HG03060 (cell line): ENCODE results near the gene SLC13A2.

ENCODE experiments used
- ATAC-seq: cut with Tn5 transposase; IDR thresholded peaks from one replicate; pipeline ENCODE4 v1.9.1; 2021; ENCODE audit warnings: low read depth, moderate number of reproducible peaks; ENCODE audit not compliant: unreplicated experiment

SLC13A2 gene

GRCh38 chr17:28491860-28492259 is 18.4 kb downstream of the SLC13A2 start:
- ATAC-seq, result no peak

GRCh38 chr17:28492352-28493310 is 19.2 kb downstream of the SLC13A2 start:
- no peak for ATAC-seq

- ATAC-seq, result no peak
Observed at GRCh38 chr17:28493460-28493859, 20.0 kb downstream of the SLC13A2 start.

- ATAC-seq, result no peak
Observed at GRCh38 chr17:28494445-28495188, 21.2 kb downstream of the SLC13A2 start.

- no peak for ATAC-seq
Observed at GRCh38 chr17:28495635-28496034, 22.2 kb downstream of the SLC13A2 start.

GRCh38 chr17:28497931-28498330 is 24.5 kb downstream of the SLC13A2 start:
- ATAC-seq, result no peak

GRCh38 chr17:28498652-28499363 is 25.4 kb downstream of the SLC13A2 start:
- ATAC-seq, result no peak

GRCh38 chr17:28499364-28499664 is 25.9 kb downstream of the SLC13A2 start:
- no peak for ATAC-seq

- no peak for ATAC-seq
Observed at GRCh38 chr17:28499684-28500357, 26.4 kb downstream of the SLC13A2 start.

GRCh38 chr17:28500712-28501379 is 27.4 kb downstream of the SLC13A2 start:
- no peak for ATAC-seq

GRCh38 chr17:28501421-28502284 is 28.2 kb downstream of the SLC13A2 start:
- no peak for ATAC-seq

GRCh38 chr17:28503420-28503819 is 30.0 kb downstream of the SLC13A2 start:
- no peak for ATAC-seq

- no peak for ATAC-seq
Observed at GRCh38 chr17:28505986-28506665, 32.7 kb downstream of the SLC13A2 start, which contains the start of gene FOXN1. TSS of gene FOXN1 (plus strand) at chr17:28506348. CDS start at chr17:28523970, 17,622 bp downstream.

GRCh38 chr17:28506763-28507487 is 33.5 kb downstream of the SLC13A2 start:
- no peak for ATAC-seq

- no peak for ATAC-seq
Observed at GRCh38 chr17:28507567-28508203, 34.2 kb downstream of the SLC13A2 start.

- ATAC-seq, result no peak
Observed at GRCh38 chr17:28508211-28508724, 34.8 kb downstream of the SLC13A2 start.

GRCh38 chr17:28509789-28510188 is 36.3 kb downstream of the SLC13A2 start:
- no peak for ATAC-seq
